ENCODE data around the gene AP1G1. TPM values are rescaled to one million over a fixed set of nuclear protein-coding genes. Genes with fewer than 3 reads are reported as not detected.

The AP1G1 gene
- total RNA-seq, 1 experiment from 2014 or later = 79.2 TPM

GRCh38 chr16:71847096-71847495, 38.5 kb upstream of the AP1G1 start:
- Histone ChIP-seq H3K27me3 (ENCODE audit: insufficient read depth, low read length) (no peaks in the 10 kb centered on the region), H3K79me2 (ENCODE audit: insufficient read depth, low read length) (peaks cover 12% of the 10 kb centered on the region; the same call in 1 of the 2 replicates), H4K8ac (replicated peaks; ENCODE audit: insufficient read length, low read depth, low read length) (no peak overlapping the region), H3K18ac (ENCODE audit: insufficient read length, low read depth, low read length) (no peak overlapping the region), H3K9me3 (ENCODE audit: control insufficient read depth, low read depth, low read length) (no peaks in the 10 kb centered on the region), H3T11ph (ENCODE audit: low read length) (no peak overlapping the region), H3K14ac (ENCODE audit: insufficient read depth, low read length) (no peak overlapping the region), H4K91ac (ENCODE audit: insufficient read length, low read depth, low read length) (no peak overlapping the region), H2AFZ (ENCODE audit: low read length) (no peak overlapping the region), H3K4me2 (ENCODE audit: insufficient read depth, insufficient read length, low read length) (peak overlapping the region; percentile 88), H3K23me2 (ENCODE audit: insufficient read length, low read depth, low read length, poor library complexity, severe bottlenecking) (peaks cover 5% of the 10 kb centered on the region), H3K79me1 (ENCODE audit: insufficient read depth, low read depth, low read length, poor library complexity, severe bottlenecking) (no peaks in the 10 kb centered on the region), H3K4me1 (ENCODE audit: insufficient read depth, low read length) (peaks cover 3% of the 10 kb centered on the region; the same call in 1 of the 2 replicates), H2BK12ac (ENCODE audit: insufficient read length, low read depth, low read length) (no peak overlapping the region), H2BK20ac (ENCODE audit: low read depth, low read length, poor library complexity, severe bottlenecking) (no peak overlapping the region), H3K9ac (ENCODE audit: extremely low read depth, insufficient read length, low read length) (peak overlapping the region; percentile 60), H3K4ac (ENCODE audit: low read depth, low read length) (no peak overlapping the region), H4K20me1 (ENCODE audit: control insufficient read depth, insufficient read depth, insufficient read length) (no peaks in the 10 kb centered on the region), H2BK120ac (ENCODE audit: low read depth, low read length, poor library complexity, severe bottlenecking) (no peak overlapping the region), H2AK5ac (ENCODE audit: insufficient read length, low read length) (no peak overlapping the region), H2BK15ac (ENCODE audit: low read depth, low read length) (no peak overlapping the region), H4K5ac (ENCODE audit: insufficient read length, low read depth, low read length) (no peak overlapping the region), H3K23ac (ENCODE audit: insufficient read length, low read depth, low read length) (no peak overlapping the region), H3K27ac (ENCODE audit: insufficient read length, low read depth, low read length) (no peak overlapping the region), H3K56ac (ENCODE audit: insufficient read length, low read depth, low read length) (no peak overlapping the region), H2BK5ac (ENCODE audit: insufficient read length, low read length) (no peak overlapping the region)
- WGBS (ENCODE audit: extremely low coverage, insufficient read length, low lambda C conversion rate) = no CpG with 5 or more reads among the region's 3 CpGs
- Mint-ChIP-seq H3K27ac (peak overlapping the region in 1 of 3 experiments; percentile 39; a peak in 1 of 7 replicates), H3K4me1 (peaks cover 8 to 13% of the 10 kb centered on the region in 2 experiments), H3K4me3 (peak overlapping the region; percentile 90 to 94), H3K27me3 (ENCODE audit: low read depth) (no peaks in the 10 kb centered on the region; the same call in 1 of the 2 replicates), H3K9me3 (no peaks in the 10 kb centered on the region), H3K36me3 (ENCODE audit: insufficient read depth in 1 of 3, low read depth in 3 of 3) (peaks cover 16 to 38% (median 36%) of the 10 kb centered on the region in 3 experiments; a peak in 6 of 7 replicates)
- no peak for DNase-seq
- TF ChIP-seq, protein P1, sequence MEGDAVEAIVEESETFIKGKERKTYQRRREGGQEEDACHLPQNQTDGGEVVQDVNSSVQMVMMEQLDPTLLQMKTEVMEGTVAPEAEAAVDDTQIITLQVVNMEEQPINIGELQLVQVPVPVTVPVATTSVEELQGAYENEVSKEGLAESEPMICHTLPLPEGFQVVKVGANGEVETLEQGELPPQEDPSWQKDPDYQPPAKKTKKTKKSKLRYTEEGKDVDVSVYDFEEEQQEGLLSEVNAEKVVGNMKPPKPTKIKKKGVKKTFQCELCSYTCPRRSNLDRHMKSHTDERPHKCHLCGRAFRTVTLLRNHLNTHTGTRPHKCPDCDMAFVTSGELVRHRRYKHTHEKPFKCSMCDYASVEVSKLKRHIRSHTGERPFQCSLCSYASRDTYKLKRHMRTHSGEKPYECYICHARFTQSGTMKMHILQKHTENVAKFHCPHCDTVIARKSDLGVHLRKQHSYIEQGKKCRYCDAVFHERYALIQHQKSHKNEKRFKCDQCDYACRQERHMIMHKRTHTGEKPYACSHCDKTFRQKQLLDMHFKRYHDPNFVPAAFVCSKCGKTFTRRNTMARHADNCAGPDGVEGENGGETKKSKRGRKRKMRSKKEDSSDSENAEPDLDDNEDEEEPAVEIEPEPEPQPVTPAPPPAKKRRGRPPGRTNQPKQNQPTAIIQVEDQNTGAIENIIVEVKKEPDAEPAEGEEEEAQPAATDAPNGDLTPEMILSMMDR (conservative IDR thresholded peaks at IDR 0.05) = no peak

Data from H9 (cell line).